Measurements from ENCODE around the gene ARL8A.

GRCh38 chr1:202186327-202186726 lies 41.8 kb upstream of the ARL8A start:
- TF ChIP-seq CTCF (conservative IDR thresholded peaks at IDR 0.05) (no peak), ZFX (IDR thresholded peaks at IDR 0.05) (no peak)
